Endothelial cell of umbilical vein (primary cell): ENCODE results near the gene ZNF614. TPM values are rescaled to one million over a fixed set of nuclear protein-coding genes. Genes with fewer than 3 reads are reported as not detected.

Experiments used
- BruUV-seq: library from RNA; stranded (reverse); fragments of 400-500 nt; replicated peaks from 2 replicates; lab custom pipeline; 2021; lab: Mats Ljungman, UMichigan
- CTCF ChIA-PET: fragments of 300-600, 350-600 bp; sonication (Branson Sonifier 250); formaldehyde crosslinking; loops from one replicate; lab custom pipeline; 2021; ENCODE audit warnings: antibody characterized with exemption, inconsistent platforms; lab: Charles Lee
- POLR2A ChIA-PET: fragments of 300-600, 350-600 bp; sonication (Branson Sonifier 250); formaldehyde crosslinking; loops from one replicate; lab custom pipeline; 2021; ENCODE audit warnings: antibody characterized with exemption, inconsistent platforms; lab: Charles Lee
- DNase-seq: peaks from one replicate; pipeline ENCODE4 v3.0.0-alpha.2; 2011; ENCODE audit warnings: low read depth, low spot score
- FAIRE-seq: peaks from 2 replicates; lab custom pipeline; 2011; peaks lifted over from hg19 to GRCh38; lab: Jason Lieb, UNC
- H2AFZ ChIP-seq: 2 replicates; pipeline ENCODE4 v1.6.0; 2012; ENCODE audit warnings: low read depth, low read length, control low read depth, inconsistent platforms
- H3K27ac ChIP-seq: 2 replicates; pipeline ENCODE4 v1.5.1; 2011; ENCODE audit warnings: low read depth, mild to moderate bottlenecking, control low read depth, low read length, moderate library complexity; ENCODE audit not compliant: insufficient read depth
- H3K27me3 ChIP-seq, 2 experiments: 2 replicates each; pipeline versions ENCODE4 v1.6.0 to v1.6.1; 2011; ENCODE audit warnings: low read length in 2 of 2, mixed read lengths in 1 of 2; ENCODE audit not compliant: control insufficient read depth in 2 of 2, insufficient read depth in 2 of 2
- H3K36me3 ChIP-seq, 2 experiments: 2 replicates in 1 of 2; 3 replicates in 1 of 2; pipeline ENCODE4 v1.5.1; 2011; ENCODE audit warnings: low read length in 2 of 2, mild to moderate bottlenecking in 1 of 2, moderate library complexity in 1 of 2; ENCODE audit not compliant: control insufficient read depth in 2 of 2, insufficient read depth in 2 of 2; ENCODE audit errors: extremely low read depth in 1 of 2
- H3K4me1 ChIP-seq: 3 replicates; pipeline ENCODE4 v1.5.1; 2011; ENCODE audit warnings: mild to moderate bottlenecking, low read length; ENCODE audit not compliant: control insufficient read depth, insufficient read depth; ENCODE audit errors: extremely low read depth
- H3K4me2 ChIP-seq: 2 replicates; pipeline ENCODE4 v1.6.1; 2011; ENCODE audit warnings: low read length, control low read depth, mixed read lengths; ENCODE audit not compliant: insufficient read depth
- H3K4me3 ChIP-seq, 3 experiments: fragments of 200-600 bp in 1 of 3; sonication (generic), shearing (Covaris generic) in 1 of 3; replicated peaks in 1 of 3; 2 replicates each; pipeline ENCODE4 v1.5.1; 2011 to 2016; ENCODE audit warnings: control low read depth in 3 of 3, low read length in 3 of 3, mild to moderate bottlenecking in 2 of 3, inconsistent platforms in 1 of 3, low read depth in 1 of 3, moderate library complexity in 1 of 3; ENCODE audit not compliant: insufficient read depth in 1 of 3
- H3K79me2 ChIP-seq: 2 replicates; pipeline ENCODE4 v1.6.0; 2012; ENCODE audit warnings: low read length, inconsistent platforms; ENCODE audit not compliant: control insufficient read depth, insufficient read depth
- H3K9ac ChIP-seq: replicated peaks from 2 replicates; pipeline ENCODE3; 2011; ENCODE audit warnings: low read length, control low read depth; ENCODE audit not compliant: insufficient read depth; ENCODE audit errors: extremely low read depth
- H3K9me1 ChIP-seq: replicated peaks from 3 replicates; pipeline ENCODE4 v1.6.0; 2011; ENCODE audit warnings: mild to moderate bottlenecking, low read length; ENCODE audit not compliant: control insufficient read depth, insufficient read depth; ENCODE audit errors: extremely low read depth
- H3K9me3 ChIP-seq: replicated peaks from 2 replicates; pipeline ENCODE4 v1.5.1; 2012; ENCODE audit warnings: low read length, inconsistent platforms; ENCODE audit not compliant: control insufficient read depth, insufficient read depth
- H4K20me1 ChIP-seq: replicated peaks from 2 replicates; pipeline ENCODE3; 2011; ENCODE audit warnings: mild to moderate bottlenecking, low read length; ENCODE audit not compliant: control insufficient read depth, insufficient read depth; ENCODE audit errors: extremely low read depth
- JUN ChIP-seq: IDR thresholded peaks from 2 replicates; pipeline ENCODE4 v1.6.1; 2011; ENCODE audit warnings: borderline replicate concordance, low read depth; ENCODE audit not compliant: insufficient read length, insufficient read depth
- dilution Hi-C: fragments of 300-500 bp; cut with MboI; formaldehyde crosslinking; loops from one replicate; pipeline ENCODE4 v1.15.0; 2019; ENCODE audit warnings: low sequenced_read_pairs; ENCODE audit not compliant: extremely low pct_ligation_motif_present
- intact Hi-C: fragments of 100-400 bp; cut with micrococcal nuclease; formaldehyde crosslinking; loops from one replicate; pipeline ENCODE4 v1.10.0; 2022
- polyA plus RNA-seq, 4 experiments: library from polyadenylated mRNA; depleted of rRNA in 3 of 4; stranded (reverse) in 3 of 4; unstranded in 1 of 4; fragments of >200 nt; gene quantifications; 2 replicates each; pipeline versions ENCODE4 v1.2.1 to v1.2.3, GENCODE V29; 2011 to 2012; ENCODE audit warnings: missing spikeins in 1 of 4
- total RNA-seq: library from RNA; stranded (reverse); gene quantifications from 2 replicates; pipeline ENCODE4 v1.2.3, GENCODE V29; 2021

ZNF614 gene
- total and polyA plus RNA-seq, 2 donors (not counting 3 experiments of a cell fraction or from before 2014, with no cell fraction given), result 2.5 to 7.8 TPM

GRCh38 chr19:51965583-51965982 lies 62.6 kb downstream of the ZNF614 start:
- H4K20me1 ChIP-seq, result no peaks in the 10 kb centered on the region
- DNase-seq, result no peak
- no peaks in the 10 kb centered on the region for H3K79me2 ChIP-seq
- H3K9ac ChIP-seq, result no peak overlapping the region
- CTCF ChIA-PET, result no interaction called here
- H3K9me3 ChIP-seq, result peaks cover 2% of the 10 kb centered on the region
- no peak overlapping the region for H3K4me2 ChIP-seq
- H3K36me3 ChIP-seq, result peaks cover 7 to 26% of the 10 kb centered on the region in 2 experiments
- H3K27ac ChIP-seq, result no peak overlapping the region
- POLR2A ChIA-PET, result no interaction called here
- H3K4me3 ChIP-seq, result no peak overlapping the region
- intact Hi-C loops (no loop called here), dilution Hi-C loops (no loop called here)
- no peaks in the 10 kb centered on the region for H3K27me3 ChIP-seq
- H2AFZ ChIP-seq, result no peak overlapping the region
- no peaks in the 10 kb centered on the region for H3K9me1 ChIP-seq
- FAIRE-seq, result no peak
- H3K4me1 ChIP-seq, result no peaks in the 10 kb centered on the region
- no peak for TF ChIP-seq JUN
- BruUV-seq, result no TSS peak

Other genes starting within 250 kb of the ZNF614 start
- not detected in 2 replicates for gene FPR3, start 233.2 kb downstream of the ZNF614 start, total RNA-seq
- not detected in 2 replicates for gene FPR3, start 233.2 kb downstream of the ZNF614 start, polyA plus RNA-seq
- 3.2 and 4.0 TPM in 2 replicates for gene ZNF577, start 140.4 kb downstream of the ZNF614 start, total RNA-seq
- gene ZNF577, start 140.4 kb downstream of the ZNF614 start, polyA plus RNA-seq, result 3.1 and 4.7 TPM in 2 replicates
- gene ZNF649, start 123.4 kb downstream of the ZNF614 start, total RNA-seq, result 8.6 and 9.0 TPM in 2 replicates
- gene ZNF649, start 123.4 kb downstream of the ZNF614 start, polyA plus RNA-seq, result 2.0 and 2.1 TPM in 2 replicates
- gene ZNF613, start 100.9 kb downstream of the ZNF614 start, total RNA-seq, result 4.4 and 6.5 TPM in 2 replicates
- gene ZNF613, start 100.9 kb downstream of the ZNF614 start, polyA plus RNA-seq, result 1.7 and 2.1 TPM in 2 replicates
- 8.4 and 9.8 TPM in 2 replicates for gene ZNF350, start 41.5 kb downstream of the ZNF614 start, total RNA-seq
- gene ZNF350, start 41.5 kb downstream of the ZNF614 start, polyA plus RNA-seq, result 2.1 and 2.6 TPM in 2 replicates
- 4.5 and 5.1 TPM in 2 replicates for gene ZNF615, start 20.2 kb downstream of the ZNF614 start, total RNA-seq
- gene ZNF615, start 20.2 kb downstream of the ZNF614 start, polyA plus RNA-seq, result 1.4 TPM in 2 replicates
- 8.9 and 10.9 TPM in 2 replicates for gene ZNF432, start 20.5 kb upstream of the ZNF614 start, total RNA-seq
- 3.5 TPM in 2 replicates for gene ZNF432, start 20.5 kb upstream of the ZNF614 start, polyA plus RNA-seq
- gene ZNF841, start 67.4 kb upstream of the ZNF614 start, total RNA-seq, result 17.7 and 18.6 TPM in 2 replicates
- gene ZNF841, start 67.4 kb upstream of the ZNF614 start, polyA plus RNA-seq, result 5.2 and 5.5 TPM in 2 replicates
- gene ZNF616, start 111.6 kb upstream of the ZNF614 start, total RNA-seq, result 8.7 and 9.1 TPM in 2 replicates
- 1.1 and 1.7 TPM in 2 replicates for gene ZNF616, start 111.6 kb upstream of the ZNF614 start, polyA plus RNA-seq
- gene ZNF836, start 143.2 kb upstream of the ZNF614 start, total RNA-seq, result 7.2 and 9.3 TPM in 2 replicates
- 2.1 and 2.6 TPM in 2 replicates for gene ZNF836, start 143.2 kb upstream of the ZNF614 start, polyA plus RNA-seq
- gene PPP2R1A, start 161.7 kb upstream of the ZNF614 start, total RNA-seq, result 253 and 257 TPM in 2 replicates
- gene PPP2R1A, start 161.7 kb upstream of the ZNF614 start, polyA plus RNA-seq, result 216 and 221 TPM in 2 replicates
- gene ZNF766, start 241.2 kb upstream of the ZNF614 start, total RNA-seq, result 8.9 and 9.1 TPM in 2 replicates
- gene ZNF766, start 241.2 kb upstream of the ZNF614 start, polyA plus RNA-seq, result 1.8 and 2.9 TPM in 2 replicates